ENCODE measurements around the gene SMAD3.

Gene SMAD3

DNA sequence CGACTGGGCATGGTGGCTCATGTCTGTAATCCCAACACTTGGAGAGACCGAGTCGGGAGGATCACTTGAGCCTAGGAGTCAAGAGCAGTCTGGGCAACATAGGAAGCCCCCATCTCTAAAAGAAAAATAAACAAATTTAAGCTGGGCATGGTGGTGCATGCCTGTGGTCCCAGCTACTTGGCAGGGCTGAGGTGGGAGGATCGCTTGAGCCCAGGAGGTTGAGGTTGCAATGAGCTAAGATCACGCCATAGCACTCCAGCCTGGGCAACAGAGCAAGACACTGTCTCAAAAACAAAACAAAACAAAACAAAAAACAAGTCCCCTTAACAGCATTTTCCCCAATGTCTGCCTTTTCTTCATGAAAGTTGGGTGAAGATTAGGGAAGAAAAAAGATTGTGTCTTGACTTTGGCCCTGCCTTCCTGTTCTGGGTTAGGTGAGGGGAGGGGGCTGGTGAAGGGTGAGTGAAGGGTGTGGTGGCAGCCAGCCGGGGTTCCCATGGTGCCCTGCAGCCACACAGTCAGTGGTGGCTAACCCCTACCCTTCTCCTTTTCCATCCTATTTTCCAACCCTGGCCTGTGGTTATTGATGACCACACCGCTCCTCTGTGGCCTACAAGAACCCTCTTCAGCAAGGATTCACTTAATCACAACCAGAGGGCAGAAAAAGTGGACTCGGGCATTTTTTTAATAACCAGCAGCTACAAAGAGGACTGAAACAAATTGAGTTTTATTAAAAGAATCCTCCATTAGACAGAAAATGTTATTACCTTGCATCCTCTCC lies 28.4 kb upstream of the SMAD3 start:
- no peak for DNase-seq (ENCODE audit: low read depth)

DNA sequence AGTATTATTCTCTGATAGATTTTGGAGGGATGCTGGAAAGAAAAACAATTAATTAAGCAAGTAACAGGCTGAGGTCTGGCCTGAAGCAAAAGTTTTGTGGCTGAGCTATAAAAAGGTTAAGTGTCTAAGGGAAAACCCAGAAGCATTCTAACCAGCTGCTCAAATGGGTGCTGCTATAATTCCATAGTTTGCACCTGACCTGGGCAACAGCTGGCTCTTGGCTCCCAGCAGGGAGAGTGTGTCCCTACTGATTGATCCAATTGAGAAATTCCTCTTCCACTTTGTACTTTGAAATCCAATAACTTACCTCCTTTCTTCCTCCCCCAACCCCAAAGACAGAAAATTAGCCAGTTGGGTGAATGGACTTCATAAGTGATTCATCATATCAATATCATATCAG lies 27.7 kb upstream of the SMAD3 start:
- no peak for DNase-seq (ENCODE audit: low read depth)

GRCh38 chr15:67038736-67039135 lies 26.7 kb upstream of the SMAD3 start:
- no peak for DNase-seq (ENCODE audit: low read depth)

- DNase-seq (ENCODE audit: low read depth): no peak
These were observed 25.9 kb upstream of the SMAD3 start for GRCh38 chr15:67039384-67040075.

GRCh38 chr15:67040277-67040676 lies 25.1 kb upstream of the SMAD3 start:
- DNase-seq (ENCODE audit: low read depth): no peak

- peak; percentile 78 for DNase-seq (ENCODE audit: low read depth)
These were observed 22.8 kb upstream of the SMAD3 start for GRCh38 chr15:67042551-67043142.

DNA sequence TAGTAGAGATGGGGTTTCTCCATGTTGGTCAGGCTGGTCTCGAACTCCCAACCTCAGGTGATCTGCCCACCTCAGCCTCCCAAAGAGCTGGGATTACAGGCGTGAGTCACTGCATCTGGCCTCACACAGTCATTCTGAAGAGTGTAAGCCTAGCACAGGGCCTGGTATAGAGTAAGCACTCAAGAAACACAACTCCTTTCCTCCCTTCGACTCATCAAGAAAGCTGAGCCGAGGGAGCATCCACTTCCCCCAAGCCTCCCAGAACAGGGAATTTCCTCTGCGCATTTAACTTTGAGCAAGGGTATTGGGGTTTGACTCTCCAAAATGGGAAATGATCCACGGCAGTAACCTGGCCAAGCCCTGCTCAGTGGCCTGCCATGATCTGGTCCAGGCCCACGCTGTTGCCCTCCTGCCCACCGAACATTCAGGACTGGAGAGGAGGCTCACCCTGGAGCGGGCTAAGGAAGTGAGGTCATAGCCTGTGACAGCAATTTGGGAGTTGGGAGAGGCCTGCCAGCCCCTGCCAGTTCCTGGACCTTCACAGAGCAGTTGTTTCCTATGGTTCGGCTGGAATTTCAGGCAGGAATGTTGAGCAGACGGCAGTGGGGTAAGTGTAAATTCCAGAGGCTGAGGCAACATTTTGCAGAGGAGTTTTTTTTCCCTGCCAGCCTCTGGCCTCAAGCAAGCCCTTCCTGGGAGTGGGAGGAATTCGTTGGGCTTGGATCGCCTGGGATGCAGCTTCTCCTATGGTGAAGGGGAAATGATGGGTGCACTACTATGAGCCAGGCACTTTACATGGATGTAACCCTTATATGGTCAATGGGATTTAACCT lies 21.2 kb upstream of the SMAD3 start:
- peak; percentile 83 for DNase-seq (ENCODE audit: low read depth)

DNA sequence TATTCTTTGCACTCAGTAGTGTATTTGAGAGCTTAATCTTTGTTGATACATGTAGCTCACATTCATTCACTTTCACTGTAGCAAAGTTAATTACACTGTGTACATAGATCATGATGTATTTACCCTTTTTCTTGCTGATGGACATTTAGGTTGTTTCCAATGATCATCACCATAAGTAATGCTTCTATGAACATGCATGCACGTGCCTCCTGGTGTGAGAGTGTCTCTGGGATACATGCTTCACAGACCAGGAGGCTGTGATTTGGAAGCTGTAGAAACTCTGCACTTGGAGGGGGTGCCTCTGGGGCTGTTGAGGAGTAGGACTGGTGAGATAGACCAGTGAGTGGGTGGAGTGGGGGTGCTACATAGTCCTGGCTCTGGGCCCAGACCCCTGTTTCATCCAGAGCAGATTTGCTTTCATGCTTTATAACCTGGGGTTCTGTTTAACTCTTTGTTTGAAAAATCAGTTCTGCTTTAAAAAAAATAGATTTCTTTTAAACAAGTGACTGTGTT lies 18.2 kb upstream of the SMAD3 start:
- no peak for DNase-seq (ENCODE audit: low read depth)

DNA sequence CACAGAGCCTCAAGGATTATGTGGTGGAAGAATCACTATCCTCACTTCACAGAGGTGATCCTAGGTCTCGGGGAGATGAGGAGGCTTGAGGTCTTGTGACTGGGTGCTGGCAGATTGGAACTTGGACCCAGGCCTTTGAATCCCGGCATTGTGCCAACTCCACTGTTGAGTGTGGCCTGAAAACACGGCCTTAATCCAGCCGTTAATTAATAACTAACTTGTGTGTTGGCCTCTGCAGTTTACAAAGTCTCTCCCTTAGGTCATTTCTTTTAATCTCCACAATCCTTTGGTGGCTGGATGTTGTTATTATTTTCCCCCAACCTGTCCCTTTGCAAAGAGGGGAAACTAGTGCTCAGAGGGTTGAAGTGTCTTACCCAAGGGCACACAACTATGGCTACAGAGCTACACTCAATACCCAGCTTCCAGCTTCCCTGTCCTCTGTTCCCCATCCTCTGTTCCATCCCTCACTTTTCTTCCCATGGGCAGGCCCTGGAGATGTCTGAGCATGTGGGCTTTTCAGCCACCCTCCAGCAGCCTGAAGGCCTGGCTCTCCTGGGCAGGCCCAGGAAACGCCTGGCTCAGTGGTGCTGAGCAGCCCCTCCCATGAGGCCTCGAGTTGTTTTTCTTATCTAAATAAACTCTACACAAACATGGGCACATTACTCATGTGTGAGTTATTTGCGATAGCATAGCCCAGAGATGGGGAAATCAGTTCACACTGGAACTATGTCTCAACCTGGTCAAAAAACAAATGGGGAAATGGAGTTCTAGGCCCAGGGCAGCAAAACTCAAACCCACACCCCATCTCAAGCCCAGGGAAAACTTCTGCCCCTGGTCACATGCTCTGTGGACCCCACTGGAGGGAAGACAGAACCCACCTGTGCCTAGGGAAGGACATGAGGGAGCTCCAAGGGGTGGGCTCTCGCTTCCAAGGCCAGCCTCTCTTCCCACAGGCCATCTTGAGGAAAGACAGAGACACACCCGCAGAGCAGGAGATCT lies 16.8 kb upstream of the SMAD3 start:
- peak; percentile 92 for DNase-seq (ENCODE audit: low read depth)

DNA sequence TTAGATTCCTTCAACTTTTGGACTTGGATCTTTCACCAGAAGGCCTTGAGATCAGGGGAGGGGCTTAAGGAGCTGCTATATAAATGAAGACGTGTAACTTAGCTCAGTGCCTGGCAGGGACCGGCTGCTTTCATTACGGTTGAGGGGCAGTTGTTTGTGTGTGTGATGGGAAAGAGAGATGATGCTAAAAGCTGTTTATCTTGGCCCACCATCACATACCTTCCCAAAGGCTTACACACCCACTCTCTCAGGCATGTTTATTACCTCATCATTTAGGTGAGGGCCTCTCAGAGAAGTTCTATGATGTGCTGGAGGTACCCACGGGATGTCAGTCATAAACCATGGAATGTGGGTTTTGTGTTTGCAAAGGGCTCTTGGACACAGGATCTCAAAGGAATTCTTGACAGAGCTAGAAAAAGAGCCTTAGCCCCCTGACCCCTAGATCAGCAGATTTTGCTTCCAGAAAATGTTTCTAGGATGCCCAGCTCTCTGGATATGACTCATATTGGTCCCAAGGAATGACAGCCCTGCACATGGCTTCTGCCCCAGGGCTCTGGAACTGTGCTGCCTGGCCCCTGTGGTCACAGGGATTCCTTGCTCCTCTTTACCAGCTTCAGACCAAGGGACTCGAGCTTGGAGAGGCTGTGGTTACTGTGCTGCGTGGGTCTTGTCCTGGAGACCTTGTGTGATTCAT lies 15.9 kb upstream of the SMAD3 start:
- DNase-seq (ENCODE audit: low read depth): peak; percentile 91

- DNase-seq (ENCODE audit: low read depth): peak; percentile 62
These were observed 15.3 kb upstream of the SMAD3 start for GRCh38 chr15:67050062-67050461.

DNA sequence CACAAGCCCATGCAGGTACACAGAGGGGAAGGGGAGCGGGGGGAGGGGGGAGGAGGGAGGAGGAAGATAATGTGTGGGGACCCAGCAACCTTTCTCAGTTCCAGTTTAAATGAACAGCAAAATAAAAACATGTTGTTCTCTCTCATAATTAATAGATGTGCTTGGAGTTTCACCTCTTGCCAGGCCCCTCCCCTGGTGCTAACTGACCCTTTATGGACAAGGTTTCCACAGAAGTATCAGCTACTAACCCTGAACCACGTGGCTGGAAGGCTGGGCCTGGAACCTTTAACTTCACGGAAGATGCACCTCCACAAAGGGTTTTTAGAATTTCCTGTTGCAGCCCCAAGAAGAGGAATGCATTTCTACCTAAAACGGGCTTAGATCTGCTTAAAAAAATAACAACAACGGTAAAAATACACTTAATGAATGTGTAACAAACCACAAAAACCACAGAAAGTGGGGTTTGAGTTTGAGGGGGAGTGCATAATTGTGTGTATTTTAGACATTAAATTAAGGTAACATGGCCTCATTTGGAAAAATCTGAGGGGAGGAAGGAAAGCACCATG lies 14.8 kb upstream of the SMAD3 start:
- no peak for DNase-seq (ENCODE audit: low read depth)

- no peak for DNase-seq (ENCODE audit: low read depth)
These were observed 14.0 kb upstream of the SMAD3 start for GRCh38 chr15:67051088-67052045.

DNA sequence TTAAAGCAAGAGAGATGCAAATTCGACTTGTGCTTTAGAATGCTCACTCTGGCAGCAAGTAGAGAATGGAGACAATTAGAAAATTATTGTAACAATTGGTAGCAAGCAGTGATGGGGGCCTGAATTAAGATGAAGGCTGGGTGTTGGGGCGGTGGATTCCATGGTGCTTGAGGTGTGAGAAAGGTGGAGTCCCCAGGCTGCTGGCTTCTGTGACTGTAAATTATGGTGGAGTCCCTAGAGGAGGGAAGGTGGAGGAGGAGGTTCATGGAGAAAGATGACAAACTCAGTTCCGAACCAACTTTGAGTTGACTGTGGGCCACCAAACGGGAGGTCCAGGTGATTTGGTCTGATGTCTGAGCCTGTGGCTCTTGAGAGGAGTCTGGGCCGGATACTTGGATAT lies 10.7 kb upstream of the SMAD3 start:
- no peak for DNase-seq (ENCODE audit: low read depth)

- no peak for DNase-seq (ENCODE audit: low read depth)
These were observed 6.3 kb upstream of the SMAD3 start for GRCh38 chr15:67059127-67059553.

DNA sequence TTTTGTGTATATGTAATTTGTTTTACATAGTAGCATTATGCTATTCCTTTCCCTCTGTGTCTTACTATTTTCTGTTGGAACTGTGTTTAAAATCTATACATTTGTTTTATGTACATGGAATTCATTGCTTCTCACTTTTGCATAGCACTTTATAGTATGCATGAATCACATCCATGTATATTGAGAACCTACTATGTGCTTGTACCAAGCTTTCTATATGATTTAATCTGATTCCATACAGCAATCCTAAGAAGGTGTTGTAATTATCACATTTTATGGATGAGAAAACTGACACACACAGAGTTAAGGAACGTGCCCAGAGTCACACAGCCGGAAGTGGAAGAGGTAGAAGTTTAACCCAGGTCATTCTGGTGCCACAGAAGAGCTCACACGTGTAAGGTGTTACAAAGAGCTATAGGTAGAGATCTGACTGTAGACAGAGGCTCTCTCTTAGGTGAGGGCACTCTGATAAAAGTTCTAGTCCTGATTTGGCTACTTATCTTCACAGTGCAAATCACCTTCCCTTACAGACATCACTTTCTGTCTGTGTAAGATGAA lies 3.5 kb upstream of the SMAD3 start:
- no peak for DNase-seq (ENCODE audit: low read depth)

- DNase-seq (ENCODE audit: low read depth): no peak
These were observed 2.9 kb upstream of the SMAD3 start for GRCh38 chr15:67062369-67062985.
